HG02759 (cell line): ENCODE data around the gene GJD3.
"Not testable (repeated sequence)": the region's sequence is repeated elsewhere in the genome, so short reads cannot be mapped to it uniquely, and the experiment has no call there.

Experiments
- ATAC-seq: cut with Tn5 transposase; IDR thresholded peaks from one replicate; pipeline ENCODE4 v1.9.1; 2021; ENCODE audit warnings: mild to moderate bottlenecking, moderate library complexity; ENCODE audit not compliant: unreplicated experiment

Gene GJD3, protein sequence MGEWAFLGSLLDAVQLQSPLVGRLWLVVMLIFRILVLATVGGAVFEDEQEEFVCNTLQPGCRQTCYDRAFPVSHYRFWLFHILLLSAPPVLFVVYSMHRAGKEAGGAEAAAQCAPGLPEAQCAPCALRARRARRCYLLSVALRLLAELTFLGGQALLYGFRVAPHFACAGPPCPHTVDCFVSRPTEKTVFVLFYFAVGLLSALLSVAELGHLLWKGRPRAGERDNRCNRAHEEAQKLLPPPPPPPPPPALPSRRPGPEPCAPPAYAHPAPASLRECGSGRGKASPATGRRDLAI

DNA sequence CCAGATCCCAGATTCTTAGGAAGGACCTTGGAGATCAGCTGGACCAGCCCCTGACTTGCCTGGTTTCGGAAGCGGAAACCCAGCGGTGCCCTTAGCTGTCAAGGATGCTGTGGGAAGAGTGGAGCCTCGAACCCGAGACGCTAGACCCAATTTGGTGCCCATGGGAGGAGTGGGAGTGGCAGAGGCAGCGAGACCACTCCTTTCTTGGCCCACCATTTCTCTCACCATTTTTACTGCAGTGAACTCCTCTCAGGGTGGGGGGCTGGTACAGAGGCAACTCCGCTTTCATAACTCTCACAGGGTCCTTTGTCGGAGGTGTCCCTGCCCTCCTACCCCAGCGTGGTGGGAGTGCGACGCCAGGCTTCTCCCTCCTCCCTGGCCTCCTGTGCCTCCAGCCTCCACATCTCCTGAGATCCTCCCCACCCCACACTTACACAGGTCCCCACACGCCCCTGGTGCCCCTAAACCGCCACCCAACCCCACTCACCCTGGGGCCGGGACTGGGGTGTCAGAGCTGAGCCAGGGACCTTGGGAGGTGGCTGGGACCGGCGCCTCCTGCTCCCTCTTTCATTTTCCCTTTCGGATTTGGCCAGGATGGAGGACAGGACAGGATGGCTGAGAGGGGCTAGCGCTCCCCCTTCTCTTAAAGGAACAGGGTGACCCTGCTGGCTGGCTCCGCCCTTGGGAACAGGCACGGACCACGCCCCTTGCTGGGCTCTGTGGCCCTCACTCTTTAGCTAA, at the start of gene GJD3:
GJD3 (minus strand) TSS at position 617 of the 741 bp plus-strand sequence. CDS start 922 bp downstream, outside the sequence.
- ATAC-seq: no peak

DNA sequence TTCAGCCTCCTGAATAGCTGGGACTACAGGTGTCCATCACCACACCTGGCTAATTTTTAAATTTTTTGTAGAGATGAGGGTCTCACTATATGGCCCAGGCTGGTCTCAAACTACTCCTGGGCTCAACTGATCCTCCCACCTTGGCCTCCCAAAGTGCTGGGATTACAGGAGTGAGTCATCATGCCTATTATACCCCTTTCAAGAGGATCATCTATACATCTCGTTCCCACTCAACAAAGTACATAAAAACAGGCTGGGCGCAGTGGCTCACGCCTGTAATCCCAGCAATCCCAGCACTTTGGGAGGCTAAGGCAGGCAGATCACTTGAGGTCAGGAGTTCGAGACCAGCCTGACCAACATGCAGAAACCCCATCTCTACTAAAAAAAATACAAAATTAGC, 49.8 kb upstream of the GJD3 start:
- not testable (repeated sequence) for ATAC-seq

DNA sequence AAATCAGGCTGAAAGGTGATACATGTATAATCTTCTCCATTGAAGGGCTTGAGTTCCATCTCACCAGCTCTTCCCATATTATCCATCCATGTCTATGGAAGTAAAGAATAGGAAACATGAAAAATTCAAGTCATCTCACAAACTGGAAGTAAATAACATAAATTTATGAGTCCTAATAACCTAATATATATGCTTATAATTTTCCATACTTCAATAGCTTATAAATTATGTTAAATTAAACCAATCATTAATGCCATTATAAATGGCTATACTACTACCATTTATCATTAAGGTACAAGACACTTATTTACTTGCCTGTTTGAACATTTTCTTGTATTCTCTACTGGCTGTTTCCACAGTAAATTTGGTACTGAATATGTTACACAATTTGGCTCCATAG, 48.3 kb upstream of the GJD3 start:
- ATAC-seq: no peak

DNA sequence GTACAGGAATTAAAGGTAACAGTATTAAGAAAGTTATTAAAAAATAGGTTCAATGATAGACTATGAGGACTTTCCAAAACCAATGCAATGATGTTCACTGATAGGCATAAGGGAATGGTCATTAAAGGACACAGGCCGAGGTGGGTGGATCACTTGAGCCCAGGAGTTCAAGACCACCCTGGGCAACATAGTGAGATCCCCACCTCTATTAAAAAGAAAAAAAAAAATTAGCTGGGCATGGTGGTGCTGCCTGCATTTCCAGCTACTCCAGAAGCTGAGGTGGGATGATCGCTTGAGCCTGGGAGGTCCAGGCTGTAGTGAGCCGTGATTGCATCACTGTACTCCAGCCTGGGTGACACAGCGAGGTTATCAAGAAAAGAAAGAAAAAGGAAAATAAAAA, 47.3 kb upstream of the GJD3 start:
- ATAC-seq: no peak

DNA sequence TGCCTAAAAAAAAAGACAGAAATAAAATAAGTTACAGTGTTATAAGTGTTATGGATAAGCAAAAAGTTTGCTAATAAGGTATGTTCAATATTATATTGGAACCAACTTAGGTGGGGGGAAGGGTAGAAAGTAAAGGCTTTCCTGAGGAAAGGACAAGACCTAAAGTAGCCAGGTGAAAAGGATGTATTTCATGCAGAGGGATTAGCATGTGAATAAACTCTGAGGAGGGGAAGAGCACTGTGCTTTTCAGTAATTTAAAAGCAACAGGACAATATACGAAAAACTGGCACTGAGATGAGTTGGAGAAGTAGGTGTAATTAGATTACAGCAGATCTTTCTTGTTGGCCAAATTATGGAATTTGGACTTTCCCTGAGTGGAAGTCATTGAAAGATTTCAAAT, 45.5 kb upstream of the GJD3 start:
- no peak for ATAC-seq

DNA sequence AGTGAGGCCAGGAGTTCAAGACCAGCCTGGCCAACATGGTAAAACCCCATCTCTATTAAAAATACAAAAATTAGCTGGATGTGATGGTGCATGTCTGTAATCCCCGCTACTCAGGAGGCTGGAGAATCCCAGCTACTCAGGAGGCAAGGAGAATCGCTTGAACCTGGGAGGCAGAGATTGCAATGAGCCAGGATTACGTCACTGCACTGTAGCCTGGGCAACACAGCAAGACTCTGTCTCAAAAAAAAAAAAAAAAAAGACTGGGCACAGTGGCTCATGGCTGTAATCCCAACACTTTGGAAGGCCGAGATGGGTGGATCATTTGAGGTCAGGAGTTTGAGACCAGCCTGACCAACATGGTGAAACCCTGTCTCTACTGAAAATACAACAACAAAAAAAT, 45.0 kb upstream of the GJD3 start:
- ATAC-seq: not testable (repeated sequence)

DNA sequence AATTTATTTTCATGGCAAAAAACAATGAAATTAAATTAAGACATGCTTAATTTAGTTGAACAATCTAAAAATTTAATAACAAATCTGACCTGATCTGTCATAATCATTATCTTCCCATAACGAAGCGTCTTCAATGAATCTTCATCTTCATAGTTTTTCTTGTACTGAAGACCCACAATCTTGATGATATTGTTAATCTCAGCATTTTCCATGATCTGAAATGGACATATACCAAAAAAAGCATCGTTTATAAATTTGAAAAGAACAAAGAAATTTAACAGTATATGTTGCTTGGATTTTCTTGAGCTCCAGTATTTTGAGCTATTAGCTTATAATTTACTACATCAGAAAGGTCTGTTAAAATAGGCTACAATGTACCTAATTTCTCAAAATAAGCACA, 42.9 kb upstream of the GJD3 start:
- no peak for ATAC-seq

DNA sequence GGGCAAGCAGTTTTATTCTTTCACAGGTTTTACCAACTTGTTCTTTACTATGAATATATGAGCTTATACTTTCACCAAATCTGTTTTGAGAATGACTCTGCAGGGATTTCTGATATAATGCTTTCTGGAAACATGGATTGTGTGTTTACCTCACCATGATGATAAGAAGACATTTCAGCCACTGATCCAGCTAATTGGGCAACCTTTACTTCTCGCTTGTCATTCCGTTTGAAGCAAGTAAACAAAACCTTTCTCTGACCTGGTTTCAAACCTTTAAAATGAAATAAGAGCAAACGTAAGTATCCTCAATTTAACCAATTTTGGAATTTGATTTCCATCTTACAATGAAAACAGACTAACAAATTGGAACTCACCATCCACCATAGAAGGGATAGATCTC, 39.5 kb upstream of the GJD3 start:
- no peak for ATAC-seq

DNA sequence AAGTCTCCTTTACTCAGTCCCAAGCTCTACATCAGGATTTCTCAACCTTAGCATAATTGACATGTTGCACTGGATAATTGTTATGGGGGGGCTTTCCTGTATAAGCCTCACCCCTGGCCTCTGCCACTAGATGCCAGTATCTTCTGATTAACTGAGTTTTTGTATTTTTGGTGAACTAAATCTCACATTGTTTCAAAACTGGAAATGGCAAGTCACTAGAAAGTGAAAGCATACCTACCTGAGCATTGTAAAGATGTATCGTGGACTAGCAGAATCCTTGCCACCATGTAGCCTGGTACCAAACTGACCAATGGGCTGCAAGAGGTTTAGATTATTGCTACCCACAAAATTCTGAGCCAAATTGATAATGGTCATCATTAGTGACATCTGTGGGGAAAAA, 38.1 kb upstream of the GJD3 start:
- no peak for ATAC-seq

DNA sequence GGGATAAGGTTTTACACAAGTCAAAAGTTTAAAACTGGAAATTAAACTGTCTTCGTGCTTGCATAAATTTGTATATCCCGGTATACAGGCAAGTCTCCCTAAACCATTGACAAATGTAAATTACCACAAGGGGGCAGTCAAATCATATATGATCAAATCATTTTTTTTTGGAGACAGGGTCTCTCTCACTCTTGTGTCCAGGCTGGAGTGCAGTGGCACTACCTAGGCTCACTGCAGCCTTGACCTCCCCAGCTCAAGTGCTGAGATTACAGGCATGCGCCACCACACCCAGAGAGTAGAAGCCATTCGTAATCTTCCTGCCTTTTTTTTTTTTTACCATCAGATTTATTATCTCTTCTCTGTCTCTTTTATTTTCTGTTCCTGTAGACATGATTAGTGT, 34.6 kb upstream of the GJD3 start:
- ATAC-seq: no peak

DNA sequence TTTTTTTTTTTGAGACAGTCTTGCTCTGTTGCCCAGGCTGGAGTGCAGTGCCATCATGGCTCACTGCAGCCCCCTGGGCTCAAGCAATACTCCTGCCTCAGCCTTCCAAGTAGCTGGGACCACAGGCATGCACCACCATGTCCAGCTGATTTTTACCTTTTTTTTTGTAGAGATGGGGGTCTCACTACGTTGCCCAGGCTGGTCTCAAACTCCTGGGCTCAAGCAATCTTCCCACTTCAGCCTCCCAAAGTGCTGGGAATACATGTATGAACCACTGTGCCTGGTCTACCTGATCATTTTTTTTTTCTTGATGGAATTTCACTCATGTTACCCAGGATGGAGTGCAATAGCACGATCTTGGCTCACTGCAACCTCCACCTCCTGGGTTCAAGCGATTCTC, 22.0 kb upstream of the GJD3 start:
- ATAC-seq: not testable (repeated sequence)

DNA sequence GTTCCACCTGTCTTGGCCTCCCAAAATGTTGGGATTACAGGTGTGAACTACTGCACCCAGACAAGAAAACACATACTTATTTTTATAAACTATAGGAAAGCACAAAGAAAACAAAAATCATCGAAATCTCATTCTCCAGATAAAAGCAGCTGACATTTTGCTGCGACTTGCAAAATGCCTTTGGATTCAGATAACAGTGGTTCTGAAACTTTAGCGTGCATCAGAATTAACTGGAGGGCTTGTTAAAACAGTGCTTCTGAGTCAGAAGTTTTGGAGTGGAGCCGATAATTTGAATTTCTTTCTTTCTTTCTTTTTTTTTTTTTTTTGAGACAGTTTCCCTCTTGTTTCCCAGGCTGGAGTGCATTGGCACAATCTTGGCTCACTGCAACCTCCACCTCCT, 17.7 kb upstream of the GJD3 start:
- no peak for ATAC-seq

DNA sequence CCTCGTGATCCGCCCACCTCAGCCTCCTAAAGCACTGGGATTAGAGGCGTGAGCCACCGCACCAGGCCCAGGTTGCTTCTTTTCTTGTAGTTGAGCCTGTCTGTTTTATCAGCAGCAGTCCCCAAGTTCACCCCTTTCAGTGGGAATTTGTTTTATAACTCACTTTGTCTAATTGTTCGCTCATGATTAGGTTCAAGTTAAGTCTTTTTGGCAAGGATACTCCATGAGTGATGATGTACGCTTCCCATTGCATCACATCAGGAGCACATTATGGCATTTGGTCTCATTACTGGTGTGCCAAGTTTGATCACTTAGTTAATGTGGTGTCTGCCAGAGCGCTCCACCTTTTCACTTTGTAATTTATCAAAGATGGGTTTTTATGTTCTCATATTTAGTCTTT, 14.4 kb upstream of the GJD3 start:
- no peak for ATAC-seq

DNA sequence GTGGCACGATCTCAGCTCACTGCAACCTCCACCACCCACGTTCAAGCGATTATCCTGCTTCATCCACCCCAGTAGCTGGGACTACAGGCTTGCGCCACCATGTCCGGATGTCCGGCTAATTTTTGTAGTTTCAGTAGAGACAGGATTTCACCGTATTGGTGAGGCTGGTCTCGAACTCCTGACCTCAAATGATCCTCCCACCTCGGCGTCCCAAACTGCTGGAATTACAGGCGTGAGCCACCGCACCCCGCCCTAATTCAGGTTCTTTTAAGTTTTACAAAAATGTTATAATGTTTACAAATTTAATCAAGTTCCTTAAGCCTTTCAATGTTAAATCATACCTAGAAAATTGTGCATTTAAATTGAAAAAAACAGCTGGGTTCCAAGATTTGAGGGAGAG, 13.3 kb upstream of the GJD3 start:
- ATAC-seq: no peak

DNA sequence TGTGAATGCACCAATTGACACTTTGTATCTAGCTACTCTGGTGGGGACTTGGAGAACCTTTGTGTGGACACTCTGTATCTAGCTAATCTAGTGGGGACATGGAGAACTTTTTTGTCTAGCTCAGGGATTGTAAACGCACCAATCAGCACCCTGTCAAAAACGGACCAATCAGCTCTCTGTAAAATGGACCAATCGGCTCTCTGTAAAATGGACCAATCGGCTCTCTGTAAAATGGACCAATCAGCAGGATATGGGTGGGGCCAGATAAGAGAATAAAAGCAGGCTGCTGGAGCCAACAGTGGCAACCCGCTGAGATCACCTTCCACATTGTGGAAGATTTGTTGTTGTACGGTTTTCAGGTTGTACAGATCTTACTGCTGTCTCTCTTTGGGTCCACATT, 12.0 kb upstream of the GJD3 start:
- not testable (repeated sequence) for ATAC-seq

DNA sequence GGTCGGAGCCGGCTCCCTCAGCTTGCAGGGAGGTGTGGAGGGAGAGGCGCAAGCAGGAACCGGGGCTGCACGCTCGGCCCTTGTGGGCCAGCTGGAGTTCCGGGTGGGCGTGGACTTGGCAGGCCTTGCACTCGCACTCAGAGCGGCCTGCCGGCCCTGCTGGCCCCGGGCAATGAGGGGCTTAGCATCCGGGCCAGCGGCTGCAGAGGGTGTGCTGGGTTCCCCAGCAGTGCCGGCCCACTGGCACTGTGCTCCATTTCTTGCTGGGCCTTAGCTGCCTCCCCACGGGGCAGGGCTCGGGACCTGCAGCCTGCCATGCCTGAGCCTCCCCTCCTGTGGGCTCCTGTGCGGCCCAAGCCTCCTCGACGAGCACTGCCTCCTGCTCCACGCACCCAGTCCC, 11.2 kb upstream of the GJD3 start:
- ATAC-seq: not testable (repeated sequence)

DNA sequence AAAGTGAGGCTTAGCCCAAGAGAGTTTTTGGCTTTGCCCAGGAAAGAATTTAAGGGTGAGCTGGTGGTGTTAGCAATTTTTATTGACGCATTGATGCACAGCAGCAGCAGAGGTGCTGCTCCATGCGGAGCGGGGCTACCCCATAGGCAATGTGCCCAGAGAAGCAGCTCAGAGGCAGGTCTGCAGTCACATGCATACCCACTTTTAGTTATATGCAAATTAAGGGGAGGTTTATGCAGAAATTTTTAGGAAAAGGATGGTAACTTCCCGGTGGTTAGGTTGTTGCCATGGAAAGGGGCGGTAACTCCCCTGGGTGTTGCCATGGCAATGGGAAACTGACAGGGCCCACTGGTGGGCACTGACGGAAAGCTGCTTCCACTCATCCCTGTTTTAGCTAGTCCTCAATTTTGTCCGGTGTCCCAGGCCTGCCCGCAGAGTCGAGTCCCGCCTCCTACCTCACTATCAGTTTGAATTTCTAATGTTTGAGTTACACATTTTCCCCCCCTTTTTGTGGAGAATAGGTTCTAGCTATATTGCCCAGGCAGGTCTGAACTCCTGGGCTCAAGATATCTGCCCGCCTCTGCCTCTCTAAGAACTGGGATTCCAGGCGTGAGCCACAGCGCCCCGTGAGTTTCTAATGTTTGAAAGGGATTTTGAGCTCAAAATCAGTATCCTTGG, 10.4 kb upstream of the GJD3 start:
- ATAC-seq: no peak

DNA sequence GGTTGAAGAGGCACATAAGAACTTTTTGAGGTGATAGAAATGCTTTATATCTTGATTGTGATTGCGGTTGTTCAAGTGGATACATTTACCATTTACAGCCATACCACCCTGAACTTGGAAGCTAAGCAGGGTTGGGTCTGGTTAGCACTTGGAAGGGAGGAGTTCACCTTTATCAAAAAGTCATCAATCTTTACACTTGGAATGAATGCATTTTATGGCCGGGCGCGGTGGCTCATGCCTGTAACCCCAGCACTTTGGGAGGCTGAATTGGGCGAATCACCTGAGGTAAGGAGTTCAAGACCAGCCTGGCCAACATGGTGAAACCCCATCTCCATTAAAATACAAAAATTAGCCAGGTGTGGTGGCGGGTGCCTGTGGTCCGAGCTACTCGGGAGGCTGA, 9.5 kb upstream of the GJD3 start:
- ATAC-seq: no peak

DNA sequence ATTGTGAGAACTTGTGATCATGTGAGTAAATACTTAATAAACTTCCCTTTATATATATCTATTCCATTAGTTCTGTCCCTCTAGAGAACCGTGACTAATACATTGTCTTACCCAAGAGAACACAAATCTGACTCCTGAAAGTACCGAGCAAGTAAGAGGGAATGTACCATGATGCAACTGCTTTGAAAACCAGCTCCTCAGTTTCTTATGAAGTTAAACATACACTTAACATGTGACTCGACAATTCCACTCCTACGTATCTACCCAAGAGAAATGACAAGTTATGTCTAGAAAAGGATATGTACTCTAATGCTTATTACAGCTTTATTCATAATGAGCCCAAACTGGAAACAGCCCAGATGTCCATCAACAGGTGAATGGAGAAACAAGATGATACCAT, 8.8 kb upstream of the GJD3 start:
- ATAC-seq: no peak

DNA sequence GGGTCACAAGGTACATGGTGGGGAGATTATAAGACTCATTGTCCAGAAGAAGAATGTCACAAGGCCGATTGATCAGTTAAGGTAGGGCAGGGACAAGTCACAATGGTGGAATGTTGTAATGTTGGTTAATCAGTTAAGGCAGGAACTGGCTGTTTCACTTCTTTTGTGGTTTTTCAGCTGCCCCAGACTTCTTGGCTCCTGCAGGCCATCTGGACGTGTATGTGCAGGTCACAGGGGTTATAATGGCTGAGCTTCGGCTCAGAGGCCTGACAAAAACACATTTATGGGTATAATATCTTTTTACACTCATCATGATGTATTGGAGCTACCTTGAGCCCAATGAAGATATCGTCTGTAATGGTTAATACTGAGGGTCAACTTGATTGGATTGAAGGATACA, 8.1 kb upstream of the GJD3 start:
- ATAC-seq: not testable (repeated sequence)

DNA sequence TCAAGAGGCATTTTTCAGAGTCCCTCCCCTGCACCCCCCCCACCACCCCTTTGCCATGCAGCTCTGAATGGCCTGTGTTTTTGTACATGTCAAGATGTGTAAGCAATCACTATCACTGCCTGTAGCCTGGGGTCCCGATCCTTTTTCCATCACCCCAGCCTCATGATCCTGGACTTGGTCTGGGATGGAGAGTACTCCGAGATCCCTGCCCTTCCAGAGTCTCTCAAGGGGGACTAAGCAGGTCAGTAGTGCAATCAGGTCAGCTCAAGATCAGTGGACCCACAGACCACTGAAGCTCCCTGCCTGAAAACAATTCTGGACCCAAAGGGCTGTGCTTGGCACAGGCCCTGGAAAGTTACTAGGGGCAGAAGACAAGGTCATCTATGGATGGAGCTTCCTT, 7.5 kb upstream of the GJD3 start:
- ATAC-seq: no peak
